Measurements from ENCODE around the gene CELF1. TPM values are rescaled to one million over a fixed set of nuclear protein-coding genes. Genes with fewer than 3 reads are reported as not detected.

CELF1 gene
- total and polyA plus RNA-seq, 8 donors: 76.8 to 107 (median 90.7) TPM

- peaks cover 0 to 64% of the 10 kb centered on the region in 2 donors for H3K36me3 ChIP-seq
- no peaks in the 10 kb centered on the region for H3K9me3 ChIP-seq
- H3K4me3 ChIP-seq: no peak overlapping the region
- intact Hi-C loops (cut with DNase I): no loop called here
- no peaks in the 10 kb centered on the region for H3K27me3 ChIP-seq
- no peak for TF ChIP-seq CTCF (IDR thresholded peaks at IDR 0.05)
- H3K4me1 ChIP-seq: peaks cover 0 to 25% of the 10 kb centered on the region in 2 donors
- peak; percentile 30 for ATAC-seq
- no peak overlapping the region for H3K27ac ChIP-seq
- no peak for DNase-seq
These were observed 17.9 kb upstream of the CELF1 start for GRCh38 chr11:47570651-47571356.

- no peak for ATAC-seq
- Histone ChIP-seq H3K27ac (no peak overlapping the region), H3K9me3 (no peaks in the 10 kb centered on the region), H3K4me1 (peaks cover 4 to 31% of the 10 kb centered on the region in 2 donors), H3K27me3 (no peaks in the 10 kb centered on the region), H3K36me3 (peaks cover 0 to 52% of the 10 kb centered on the region in 2 donors), H3K4me3 (no peak overlapping the region)
- TF ChIP-seq CTCF (IDR thresholded peaks at IDR 0.05): no peak
- intact Hi-C loops (cut with DNase I): loop anchor here in 1 of 2 donors (10.0 kb wide), 1 partner anchor 85 kb away; no protein-coding TSS in a partner anchor
- no peak for DNase-seq
These were observed 16.7 kb upstream of the CELF1 start for GRCh38 chr11:47569646-47570045.

- ATAC-seq (peak; percentile 55), DNase-seq (no peak)
- peak overlapping the region; percentile 90 to 96 for H3K4me3 ChIP-seq
- H3K4me1 ChIP-seq: peaks cover 5 to 25% of the 10 kb centered on the region in 2 donors
- no peaks in the 10 kb centered on the region for H3K9me3 ChIP-seq
- H3K36me3 ChIP-seq: peaks cover 0 to 18% of the 10 kb centered on the region in 2 donors
- no peak for TF ChIP-seq CTCF (IDR thresholded peaks at IDR 0.05)
- intact Hi-C loops (cut with DNase I): loop anchor here in 1 of 2 donors (10.0 kb wide), 1 partner anchor 81 kb away; no protein-coding TSS in a partner anchor
- H3K27ac ChIP-seq: peak overlapping the region; percentile 72 to 82
- H3K27me3 ChIP-seq: no peaks in the 10 kb centered on the region
These were observed 13.3 kb upstream of the CELF1 start for GRCh38 chr11:47566149-47566698.

GRCh38 chr11:47565340-47566148 is 12.6 kb upstream of the CELF1 start, which contains the start of gene PTPMT1:
Gene PTPMT1, plus strand, starts transcription at chr11:47565599. Its CDS starts 24 bp downstream, at chr11:47565623.
- peaks cover 0 to 14% of the 10 kb centered on the region in 2 donors for H3K36me3 ChIP-seq
- peaks cover 5 to 28% of the 10 kb centered on the region in 2 donors for H3K4me1 ChIP-seq
- peak within 1 kb of the TSS; percentile 72 to 82 for H3K27ac ChIP-seq
- intact Hi-C loops (cut with DNase I): loop anchor here in 1 of 2 donors (10.0 kb wide), 1 partner anchor 81 kb away; no protein-coding TSS in a partner anchor
- no peaks in the 10 kb centered on the region for H3K27me3 ChIP-seq
- H3K9me3 ChIP-seq: no peaks in the 10 kb centered on the region
- no peak for TF ChIP-seq CTCF (IDR thresholded peaks at IDR 0.05)
- ATAC-seq: peak; percentile 96
- peak; percentile 56 to 94 (median 78) for DNase-seq
- H3K4me3 ChIP-seq: peak within 1 kb of the TSS; percentile 90 to 96

Measured in left lung (tissue), 10 donors.